Right atrium auricular region (tissue), 2 donors: Measurements from ENCODE around the gene TMA7B. TPM values are rescaled to one million over a fixed set of nuclear protein-coding genes. Genes with fewer than 3 reads are reported as not detected.

Source experiments
- DNase-seq: peaks from one replicate; pipeline ENCODE4 v3.0.0-alpha.2; 2019; ENCODE audit warnings: low spot score
- H3K27ac ChIP-seq, 2 donors: fragments of 200-600 bp; sonication (generic); 1 replicate in 1 of 2; 2 replicates in 1 of 2; pipeline ENCODE4 v1.5.1; 2016 to 2019
- H3K27me3 ChIP-seq, 2 donors: fragments of 200-600 bp; sonication (generic); one replicate each; pipeline versions ENCODE4 v1.5.1 to v1.6.0; 2017 to 2019
- H3K36me3 ChIP-seq: fragments of 200-600 bp; sonication (generic); one replicate; pipeline ENCODE4 v1.5.1; 2016
- H3K4me1 ChIP-seq, 2 donors: fragments of 200-600 bp; sonication (generic); one replicate each; pipeline versions ENCODE4 v1.5.1 to v1.6.0; 2017 to 2019
- H3K4me3 ChIP-seq, 2 donors: fragments of 200-600 bp; sonication (generic); 1 replicate in 1 of 2; 2 replicates in 1 of 2; pipeline ENCODE4 v1.5.1; 2017 to 2019; ENCODE audit warnings: mild to moderate bottlenecking in 1 of 2, moderate library complexity in 1 of 2
- H3K9me3 ChIP-seq, 2 donors: fragments of 200-600 bp; sonication (generic); one replicate each; pipeline ENCODE4 v1.5.1; 2019
- CTCF ChIP-seq, 2 donors: fragments of 200-600 bp; sonication (generic); IDR thresholded peaks; one replicate each; pipeline ENCODE4 v1.5.1; 2019; ENCODE audit warnings: antibody characterized with exemption in 2 of 2
- total RNA-seq, 2 donors: library from RNA; depleted of rRNA; stranded (reverse); fragments of >200 nt; gene quantifications; one replicate each; pipeline ENCODE4 v1.1.0, GENCODE V29; 2016

TMA7B gene
- total RNA-seq, 2 donors from 2014 or later = not detected

- no peak for DNase-seq
- no peak overlapping the region for H3K4me3 ChIP-seq
- peaks cover 0 to 12% of the 10 kb centered on the region in 2 donors for H3K4me1 ChIP-seq
- no peaks in the 10 kb centered on the region for H3K9me3 ChIP-seq
- H3K27me3 ChIP-seq = no peaks in the 10 kb centered on the region
- H3K27ac ChIP-seq = no peak overlapping the region
- H3K36me3 ChIP-seq = no peaks in the 10 kb centered on the region
- no peak for TF ChIP-seq CTCF (IDR thresholded peaks at IDR 0.05)
These were observed 49.9 kb downstream of the TMA7B start for GRCh38 chr22:40009951-40010671.

GRCh38 chr22:40010746-40011145 is 50.5 kb downstream of the TMA7B start:
- TF ChIP-seq CTCF (IDR thresholded peaks at IDR 0.05) = no peak
- no peak for DNase-seq
- no peaks in the 10 kb centered on the region for H3K36me3 ChIP-seq
- H3K27ac ChIP-seq = no peak overlapping the region
- no peaks in the 10 kb centered on the region for H3K27me3 ChIP-seq
- no peaks in the 10 kb centered on the region for H3K9me3 ChIP-seq
- H3K4me1 ChIP-seq = peaks cover 0 to 12% of the 10 kb centered on the region in 2 donors
- H3K4me3 ChIP-seq = no peak overlapping the region

Other genes starting within 250 kb of the TMA7B start
- gene ENTHD1, start 66.6 kb upstream of the TMA7B start, total RNA-seq = not detected
- gene GRAP2, start 59.3 kb upstream of the TMA7B start, total RNA-seq = 1 to 10 TPM; 1.3 to 2.4 TPM
- 1 to 10 TPM; 4.4 to 4.6 TPM for gene FAM83F, start 34.6 kb downstream of the TMA7B start, total RNA-seq
- 10 to 100 TPM; 25.0 to 27.1 TPM for gene TNRC6B, start 217.5 kb downstream of the TMA7B start, total RNA-seq